ENCODE results near the gene SCN2B.

The SCN2B gene

GRCh38 chr11:118175993-118176777 lies at the start of gene SCN2B:
Gene SCN2B (minus strand): TSS chr11:118176639. CDS start chr11:118176431, 208 bp downstream.
- no peak for DNase-seq

- DNase-seq: no peak
Measured at GRCh38 chr11:118224511-118225188, 48.2 kb upstream of the SCN2B start, which contains the start of gene JAML. Gene JAML (minus strand): TSS chr11:118225011. CDS start chr11:118214866, 10,145 bp downstream.

- DNase-seq: no peak
Measured at GRCh38 chr11:118223992-118224391, 47.6 kb upstream of the SCN2B start.

- DNase-seq: no peak
Measured at GRCh38 chr11:118223570-118223969, 47.1 kb upstream of the SCN2B start.

- DNase-seq: no peak
Measured at GRCh38 chr11:118222437-118222836, 46.0 kb upstream of the SCN2B start.

GRCh38 chr11:118221419-118221818 lies 45.0 kb upstream of the SCN2B start:
- DNase-seq: no peak

- no peak for DNase-seq
Measured at GRCh38 chr11:118219732-118220131, 43.3 kb upstream of the SCN2B start.

- no peak for DNase-seq
Measured at GRCh38 chr11:118219244-118219643, 42.8 kb upstream of the SCN2B start.

- no peak for DNase-seq
Measured at GRCh38 chr11:118217575-118217974, 41.1 kb upstream of the SCN2B start.

GRCh38 chr11:118216621-118217481 lies 40.4 kb upstream of the SCN2B start:
- no peak for DNase-seq

GRCh38 chr11:118215765-118216164 lies 39.3 kb upstream of the SCN2B start:
- DNase-seq: no peak

GRCh38 chr11:118215262-118215661 lies 38.8 kb upstream of the SCN2B start:
- no peak for DNase-seq

GRCh38 chr11:118214210-118214914 lies 37.9 kb upstream of the SCN2B start:
- DNase-seq: no peak

GRCh38 chr11:118213781-118214180 lies 37.3 kb upstream of the SCN2B start:
- no peak for DNase-seq

GRCh38 chr11:118213201-118213600 lies 36.8 kb upstream of the SCN2B start:
- DNase-seq: no peak

GRCh38 chr11:118212781-118213191 lies 36.3 kb upstream of the SCN2B start:
- DNase-seq: no peak

GRCh38 chr11:118212131-118212725 lies 35.8 kb upstream of the SCN2B start:
- DNase-seq: no peak

GRCh38 chr11:118211006-118211405 lies 34.6 kb upstream of the SCN2B start:
- no peak for DNase-seq

- DNase-seq: no peak
Measured at GRCh38 chr11:118210323-118210722, 33.9 kb upstream of the SCN2B start.

- no peak for DNase-seq
Measured at GRCh38 chr11:118209033-118209432, 32.6 kb upstream of the SCN2B start.

- no peak for DNase-seq
Measured at GRCh38 chr11:118207079-118207478, 30.6 kb upstream of the SCN2B start.

GRCh38 chr11:118206391-118207031 lies 30.1 kb upstream of the SCN2B start:
- no peak for DNase-seq
